ENCODE data around the gene PRR23C.
"Not testable (repeated sequence)": the region's sequence is repeated elsewhere in the genome, so short reads cannot be mapped to it uniquely, and the experiment has no call there.

Gene PRR23C

DNA sequence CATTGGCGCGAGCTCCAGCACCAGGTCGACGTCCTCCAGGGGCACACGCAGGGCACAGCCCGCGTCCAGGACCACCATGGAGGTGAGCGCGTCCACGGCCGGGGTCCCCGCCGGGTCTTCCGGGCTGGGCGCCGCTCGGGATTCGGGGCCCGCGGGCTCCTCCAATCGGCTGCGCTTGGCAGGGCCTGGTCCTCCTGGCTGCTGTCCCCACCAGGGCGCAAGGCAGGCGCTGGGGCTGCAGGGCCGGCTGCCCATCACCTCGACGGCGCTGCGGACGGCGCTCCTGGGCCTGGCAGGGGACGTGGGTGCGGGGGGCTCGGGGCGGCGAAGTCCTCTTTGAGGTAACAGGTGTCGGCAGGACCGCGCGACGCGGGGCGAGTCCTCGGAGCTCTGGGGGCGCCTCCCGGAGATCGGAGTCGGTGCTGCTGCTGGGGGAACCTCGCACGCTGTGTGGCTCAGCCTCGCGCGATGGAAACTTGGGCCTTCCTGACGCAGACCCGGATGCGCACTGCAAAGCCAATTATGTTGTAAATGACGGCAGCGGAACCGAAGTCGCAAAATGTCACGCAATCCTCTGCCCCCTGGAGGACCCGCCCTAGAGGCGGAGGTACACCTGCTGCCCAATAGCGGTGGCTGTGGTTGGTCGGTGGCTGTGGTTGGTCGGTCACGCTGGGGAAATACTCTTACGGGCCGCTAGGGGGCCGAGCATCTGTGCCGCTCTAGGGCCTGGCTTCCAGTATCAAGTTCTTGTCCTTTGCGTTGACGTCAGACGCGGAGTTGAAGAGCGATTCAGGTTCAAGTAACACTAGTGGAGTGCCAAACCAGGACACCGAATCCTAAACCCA lies at the start of gene PRR23C:
PRR23C (minus strand) TSS at position 527 of the 845 bp plus-strand sequence; CDS start at position 255, 272 bp downstream.
- DNase-seq (ENCODE audit: low read depth in 2 of 2, low spot score in 1 of 2): no peak

DNA sequence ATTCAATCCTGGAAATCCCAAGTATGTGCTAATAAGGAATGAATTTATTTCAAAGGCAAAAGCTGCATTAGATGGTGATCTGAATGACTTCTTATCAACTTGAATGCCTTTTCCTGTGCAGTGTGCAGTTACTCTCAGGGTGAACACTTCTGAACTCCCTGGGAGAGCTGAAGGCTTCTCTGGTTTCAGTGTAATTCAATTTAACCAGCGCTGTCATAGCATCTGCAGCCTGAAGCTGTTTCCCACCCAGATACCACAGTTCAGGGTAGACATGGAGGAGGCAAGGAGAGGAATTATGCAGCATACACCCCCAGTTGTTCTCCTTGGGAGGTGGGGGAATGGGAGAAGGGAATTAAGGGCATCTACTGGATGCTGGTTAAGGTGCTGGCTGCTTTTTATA lies 49.1 kb upstream of the PRR23C start:
- no peak for DNase-seq (ENCODE audit: low read depth in 2 of 2, low spot score in 1 of 2)

DNA sequence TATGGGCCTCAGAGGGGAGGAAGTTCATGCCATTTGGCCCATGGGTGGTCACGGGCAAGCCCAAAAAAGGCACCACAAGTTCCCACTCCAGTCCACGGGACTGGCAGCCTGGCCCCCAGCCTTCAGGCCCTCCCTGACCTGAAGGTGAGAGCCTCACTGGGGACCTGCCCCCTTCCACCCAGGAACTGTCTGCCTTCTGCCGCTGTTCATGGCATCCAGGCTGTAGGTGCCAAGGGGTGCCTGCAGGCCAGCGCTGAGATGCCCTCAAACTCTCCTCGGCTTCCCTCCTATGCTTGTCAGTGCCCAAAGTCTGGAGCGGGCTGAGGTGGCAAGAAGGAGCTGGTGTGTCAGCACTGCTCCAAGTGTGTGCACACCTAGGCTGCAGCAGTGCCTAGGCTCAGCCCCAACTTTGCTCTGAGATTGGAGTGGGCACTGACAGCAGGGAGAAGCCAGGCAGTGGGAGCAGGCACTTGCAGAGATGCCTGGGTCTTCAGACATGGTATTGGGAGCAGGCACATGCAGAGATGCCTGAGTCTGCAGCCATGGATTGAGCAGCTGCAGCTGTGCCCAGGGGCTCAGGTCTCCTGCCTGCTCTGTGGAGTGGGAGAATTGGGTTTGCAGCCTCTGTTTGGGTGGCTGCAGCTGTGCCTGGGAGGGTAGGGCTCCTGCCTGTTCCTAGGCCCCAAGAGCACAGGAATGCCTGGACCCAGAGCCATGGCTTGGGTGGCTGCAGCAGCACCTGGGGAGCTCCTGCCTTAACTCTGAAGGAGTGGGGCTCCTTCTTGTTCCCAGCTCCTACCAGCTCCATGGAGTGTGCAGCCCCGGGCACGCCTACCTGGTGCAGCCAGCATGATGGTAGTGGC lies 44.0 kb upstream of the PRR23C start:
- no peak for DNase-seq (ENCODE audit: low read depth in 2 of 2, low spot score in 1 of 2)

DNA sequence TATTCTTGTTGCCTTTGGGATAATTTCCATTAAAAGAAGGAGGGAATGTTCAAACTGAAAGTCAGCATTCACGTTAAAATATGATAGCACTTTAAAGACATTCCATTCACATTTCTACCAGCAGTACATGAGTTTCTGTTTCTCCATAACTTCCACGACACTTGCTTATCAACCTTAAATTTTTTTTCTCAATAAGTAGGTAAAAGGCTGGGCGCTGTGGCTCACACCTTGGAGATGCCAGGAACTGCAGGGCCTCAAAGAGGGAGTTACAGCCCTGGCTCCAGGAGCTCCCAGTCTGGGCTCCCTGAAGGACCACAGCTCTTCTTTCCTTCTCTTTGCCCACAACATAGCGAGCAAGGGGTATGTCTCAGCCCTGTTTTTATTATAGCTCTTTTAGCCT lies 42.9 kb upstream of the PRR23C start:
- DNase-seq (ENCODE audit: low read depth in 2 of 2, low spot score in 1 of 2): no peak

DNA sequence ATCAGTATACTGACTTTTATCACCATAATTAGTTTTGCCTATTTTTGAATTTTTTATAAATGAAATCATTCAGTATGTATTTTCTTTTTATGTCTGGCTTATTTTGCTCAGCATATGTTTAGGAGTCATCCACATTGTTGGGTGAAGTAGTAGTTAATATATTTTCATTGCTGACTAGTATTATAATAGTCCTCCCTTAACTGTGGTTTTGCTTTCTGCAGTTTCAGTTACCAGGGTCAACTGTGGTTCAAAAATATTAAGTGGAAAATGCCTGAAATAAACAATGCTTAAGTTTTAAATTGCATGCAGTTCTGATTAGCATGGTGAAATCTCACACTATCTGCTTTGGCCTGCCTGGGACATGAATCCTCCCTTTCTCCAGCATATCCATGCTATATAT lies 39.5 kb upstream of the PRR23C start:
- DNase-seq (ENCODE audit: low read depth in 2 of 2, low spot score in 1 of 2): no peak

DNA sequence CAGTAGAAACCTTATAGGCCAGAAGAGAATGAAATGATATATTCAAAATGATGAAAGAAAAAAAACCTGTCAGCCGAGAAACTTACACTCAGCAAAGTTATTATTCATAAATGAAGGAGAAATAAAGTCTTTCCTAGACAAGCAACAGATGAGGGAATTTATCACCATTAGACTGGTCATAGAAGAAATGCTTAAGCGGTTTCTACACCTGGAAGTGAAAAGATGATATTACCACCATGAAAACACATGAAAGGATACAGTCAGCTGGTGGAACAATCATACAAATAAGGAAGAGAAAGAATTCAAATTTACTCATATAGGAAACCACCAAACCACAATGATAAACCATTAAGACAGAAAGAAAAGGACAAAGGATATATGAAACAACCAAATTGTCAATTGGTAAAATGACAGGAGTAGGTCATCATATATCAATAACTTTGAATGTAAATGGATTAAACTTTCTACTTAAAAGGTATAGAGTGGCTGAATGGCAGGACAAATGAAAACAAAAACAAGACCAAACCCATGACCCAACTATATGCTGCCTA lies 29.9 kb upstream of the PRR23C start:
- no peak for DNase-seq (ENCODE audit: low read depth in 2 of 2, low spot score in 1 of 2)

DNA sequence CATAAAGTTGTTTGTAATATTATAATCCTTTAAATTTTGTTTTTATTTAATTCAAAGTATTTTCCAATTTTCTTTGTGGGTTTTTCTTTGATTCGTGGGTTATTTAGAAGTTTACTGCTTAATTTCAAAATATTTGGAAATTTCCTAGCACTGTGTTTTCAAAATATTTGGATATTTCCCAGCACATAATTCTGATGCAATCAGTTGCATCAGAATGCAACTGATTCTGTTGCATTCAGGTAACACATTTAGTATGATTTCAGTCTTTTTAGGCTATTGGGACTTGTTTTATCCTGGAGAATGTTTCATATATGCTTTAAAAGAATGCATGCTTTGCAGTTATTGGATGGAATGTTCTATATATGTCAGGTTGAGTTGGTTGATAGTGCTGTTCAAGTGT lies 18.2 kb upstream of the PRR23C start:
- DNase-seq (ENCODE audit: low read depth in 2 of 2, low spot score in 1 of 2): no peak

DNA sequence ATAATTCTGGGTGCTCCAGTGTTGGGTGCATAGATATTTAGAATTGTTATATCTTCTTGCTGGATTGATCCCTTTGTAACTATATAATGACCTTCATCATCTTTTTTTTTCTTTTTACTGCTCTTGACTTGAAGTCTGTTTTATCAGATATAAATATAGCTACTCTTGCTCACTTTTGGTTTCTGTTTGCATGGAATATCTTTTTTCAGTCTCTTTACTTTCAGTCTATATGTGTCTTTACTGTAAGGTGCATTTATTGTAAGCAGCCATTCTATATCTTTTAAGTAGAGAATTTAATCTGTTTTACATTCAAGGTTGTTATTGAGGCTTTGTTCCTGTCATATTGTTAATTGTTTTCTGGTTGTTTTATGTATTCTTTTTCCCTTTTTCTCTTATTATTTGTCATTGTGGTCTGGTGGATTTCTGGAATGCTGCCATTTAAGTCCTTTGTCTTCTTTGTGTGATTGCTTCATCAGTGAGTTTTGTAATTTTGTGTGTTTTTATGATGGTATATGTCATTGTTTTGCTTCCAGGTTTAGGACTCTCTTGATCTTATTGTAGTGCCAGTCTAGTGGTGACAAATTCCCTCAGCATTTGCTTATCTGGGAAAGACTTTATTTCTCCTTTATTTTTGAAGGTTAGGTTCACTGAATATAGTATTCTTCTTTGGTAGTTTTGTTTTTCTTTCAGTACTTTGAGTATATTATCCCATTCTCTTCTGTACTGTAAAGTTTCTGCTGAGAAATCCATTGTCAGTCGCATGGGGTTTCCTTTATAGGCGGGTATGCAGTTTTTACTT lies 8.3 kb upstream of the PRR23C start:
- DNase-seq (ENCODE audit: low read depth in 2 of 2, low spot score in 1 of 2): no peak

DNA sequence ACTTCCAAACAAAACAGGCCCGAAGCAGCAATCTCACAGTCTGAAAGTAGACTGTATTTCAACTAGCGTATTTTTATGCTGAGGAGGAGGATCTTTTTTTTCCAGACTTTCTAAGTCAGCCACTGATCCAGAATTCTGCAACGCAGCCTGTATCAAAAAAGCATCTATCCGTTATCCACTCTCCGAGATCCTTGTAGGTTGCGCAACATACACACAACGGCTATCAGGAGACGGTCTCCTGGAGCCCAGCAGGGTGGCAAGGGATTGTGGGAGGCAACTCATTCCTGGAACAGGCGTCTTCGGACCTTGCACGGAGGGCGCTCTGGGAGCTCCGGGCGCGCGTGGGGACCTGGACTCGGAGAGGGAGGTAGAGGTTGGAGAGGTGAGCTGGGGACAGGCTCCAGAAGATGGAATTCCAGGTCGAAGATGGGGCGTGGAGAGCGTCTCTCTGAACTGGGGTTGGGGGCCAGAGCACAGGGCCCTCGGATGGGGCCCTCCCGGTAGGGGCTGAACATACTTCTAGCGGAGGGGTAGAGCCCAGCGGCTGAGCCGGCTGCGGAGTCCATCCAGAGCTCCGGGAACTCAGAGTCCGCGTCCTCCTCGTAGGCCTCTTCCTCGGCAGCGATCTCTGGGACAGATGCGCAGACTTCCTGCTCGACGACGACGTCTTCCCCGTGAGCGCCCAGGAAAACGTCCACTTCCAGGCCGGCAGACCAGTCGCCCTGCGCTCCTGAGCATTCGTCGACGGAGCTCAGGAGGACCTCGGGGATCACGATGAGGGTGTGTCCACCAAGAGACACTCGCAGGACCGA lies 932 bp downstream of the PRR23C start:
- no peak for DNase-seq (ENCODE audit: low read depth in 2 of 2, low spot score in 1 of 2)

DNA sequence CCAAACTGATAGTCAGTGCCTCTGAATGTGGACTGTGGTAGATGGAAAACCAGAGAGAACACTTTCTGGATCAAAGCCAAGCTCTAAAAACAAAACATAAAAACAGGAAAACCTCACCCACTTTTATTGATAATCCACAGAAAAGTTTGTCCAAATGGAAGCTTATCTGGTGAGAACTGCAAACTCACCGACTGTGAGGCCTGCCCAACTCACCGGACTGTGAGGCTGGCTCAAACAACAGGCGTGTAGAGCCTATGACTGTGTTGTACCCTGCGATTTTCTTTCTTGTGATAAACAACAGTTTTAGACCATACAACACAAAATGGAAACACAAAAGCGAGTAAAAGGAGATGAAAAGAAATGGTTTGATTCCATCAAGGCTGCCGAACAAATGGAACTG lies 7.2 kb downstream of the PRR23C start:
- DNase-seq (ENCODE audit: low read depth in 2 of 2, low spot score in 1 of 2): no peak

DNA sequence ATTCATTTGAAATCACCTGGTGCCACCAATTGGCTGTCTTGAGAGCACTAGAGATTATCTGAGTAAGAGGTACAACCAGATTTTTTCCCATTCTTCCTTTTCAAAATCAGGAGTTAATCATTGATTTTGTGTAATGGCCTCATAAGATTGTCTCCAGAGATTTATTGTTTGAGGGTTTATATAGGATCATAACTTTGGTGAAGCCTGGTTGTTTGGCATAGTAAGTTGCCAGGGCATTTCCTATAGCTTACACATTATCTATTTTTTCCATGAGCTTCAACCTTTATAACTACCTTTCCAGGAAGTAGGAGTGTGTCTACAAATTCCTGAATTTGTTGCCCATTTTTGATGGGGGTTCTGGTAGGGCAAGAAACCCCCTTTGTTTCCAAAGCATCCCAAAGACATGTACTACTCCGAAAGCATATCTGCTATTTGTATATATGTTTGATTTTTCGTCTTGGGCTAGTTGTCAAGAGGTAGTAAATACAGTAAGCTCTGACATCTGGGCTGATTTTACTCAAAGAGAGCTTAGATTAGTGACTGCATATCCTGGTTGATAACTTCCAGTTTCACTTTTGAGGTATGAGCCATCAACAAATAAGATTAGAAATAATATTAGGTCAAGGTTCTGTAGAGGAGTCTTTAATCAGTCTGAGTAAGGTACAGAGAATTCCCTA lies 12.2 kb downstream of the PRR23C start:
- no peak for DNase-seq (ENCODE audit: low read depth in 2 of 2, low spot score in 1 of 2)

DNA sequence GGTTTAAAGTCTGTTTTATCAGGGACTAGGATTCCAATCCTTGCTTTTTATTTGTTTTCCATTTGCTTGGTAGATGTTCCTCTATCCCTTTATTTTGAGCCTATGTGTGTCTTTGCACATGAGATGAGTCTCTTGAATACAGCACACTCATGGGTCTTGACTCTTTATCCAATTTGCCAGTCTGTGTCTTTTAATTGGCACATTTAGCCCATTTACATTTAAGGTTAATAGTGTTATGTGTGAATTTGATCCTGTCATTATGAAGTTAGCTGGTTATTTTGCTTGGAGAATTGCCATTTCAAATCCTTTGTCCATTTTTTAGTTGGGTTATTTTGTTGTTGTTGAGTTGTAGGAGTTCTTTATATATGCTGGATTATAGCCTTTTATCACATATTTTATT lies 14.1 kb downstream of the PRR23C start:
- not testable (repeated sequence) for DNase-seq (ENCODE audit: low read depth in 2 of 2, low spot score in 1 of 2)

DNA sequence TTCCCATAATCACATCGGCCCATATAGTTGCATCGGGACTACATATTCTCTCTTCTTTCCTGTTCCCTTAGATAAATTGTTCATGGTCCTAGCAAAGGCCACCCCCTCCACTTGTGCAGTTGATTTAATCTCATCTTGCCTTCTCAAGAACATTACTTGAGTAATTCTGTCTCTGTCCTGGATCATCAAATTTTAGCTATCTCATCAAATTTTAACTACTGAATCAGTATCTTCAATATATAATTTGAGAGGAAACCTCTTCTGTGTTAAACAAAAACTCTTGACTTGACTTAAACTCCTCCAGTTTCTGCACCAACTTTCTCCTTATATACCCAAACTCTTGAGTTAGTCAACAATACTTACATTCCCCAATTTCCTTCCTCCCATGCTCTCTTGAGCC lies 19.7 kb downstream of the PRR23C start:
- no peak for DNase-seq (ENCODE audit: low read depth in 2 of 2, low spot score in 1 of 2)

DNA sequence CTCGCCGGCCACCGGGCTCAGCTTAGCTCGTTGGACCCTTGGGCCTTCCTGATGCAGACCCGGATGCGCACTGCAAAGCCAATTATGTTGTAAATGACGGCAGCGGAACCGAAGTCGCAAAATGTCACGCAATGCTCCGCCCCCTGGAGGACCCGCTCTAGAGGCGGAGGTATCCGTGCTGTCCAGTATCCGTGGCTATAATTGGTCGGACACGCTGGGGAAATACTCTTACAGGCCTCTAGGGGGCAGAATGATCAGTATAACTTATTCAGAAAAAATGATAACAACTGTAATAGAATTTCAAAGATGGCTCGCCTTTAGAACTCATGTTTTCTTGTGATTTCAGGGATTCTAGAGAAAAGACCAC lies 23.8 kb downstream of the PRR23C start, which contains the start of gene PRR23B:
PRR23B (minus strand) TSS at position 59 of the 367 bp plus-strand sequence. CDS start 265 bp downstream, outside the sequence.
- no peak for DNase-seq (ENCODE audit: low read depth in 2 of 2, low spot score in 1 of 2)

DNA sequence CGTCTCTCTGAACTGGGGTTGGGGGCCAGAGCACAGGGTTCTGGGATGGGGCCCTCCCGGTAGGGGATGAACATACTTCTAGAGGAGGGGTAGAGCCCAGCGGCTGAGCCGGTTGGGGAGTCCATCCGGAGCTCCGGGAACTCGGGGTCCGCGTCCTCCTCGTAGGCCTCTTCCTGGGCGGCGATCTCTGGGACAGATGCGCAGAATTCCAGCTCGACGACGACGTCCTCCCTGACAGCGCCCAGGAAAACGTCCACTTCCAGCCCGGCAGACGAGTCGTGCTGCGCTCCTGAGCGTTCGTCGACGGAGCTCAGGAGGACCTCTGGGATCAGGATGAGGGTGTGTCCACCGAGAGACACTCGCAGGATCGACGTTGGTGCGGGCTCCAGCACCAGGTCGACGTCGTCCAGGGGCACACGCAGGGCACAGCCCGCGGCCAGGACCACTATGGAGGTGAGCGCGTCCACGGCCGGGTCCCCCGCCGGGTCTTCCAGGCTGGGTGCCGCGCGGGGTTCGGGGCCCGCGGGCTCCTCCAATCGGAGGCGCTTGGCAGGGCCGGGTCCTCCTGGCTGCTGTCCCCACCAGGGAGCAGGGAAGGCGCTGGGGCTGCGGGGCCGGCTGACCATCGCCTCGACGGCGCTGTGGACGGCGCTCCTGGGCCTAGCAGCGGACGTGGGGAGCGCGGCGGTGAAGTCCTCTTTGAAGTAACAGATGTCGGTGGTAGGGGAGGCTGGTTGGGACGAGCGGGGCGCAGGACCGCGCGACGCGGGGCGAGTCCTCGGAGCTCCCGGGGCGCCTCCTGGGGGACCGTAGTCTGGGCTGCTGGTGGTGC lies 24.4 kb downstream of the PRR23C start:
- DNase-seq (ENCODE audit: low read depth in 2 of 2, low spot score in 1 of 2): no peak

DNA sequence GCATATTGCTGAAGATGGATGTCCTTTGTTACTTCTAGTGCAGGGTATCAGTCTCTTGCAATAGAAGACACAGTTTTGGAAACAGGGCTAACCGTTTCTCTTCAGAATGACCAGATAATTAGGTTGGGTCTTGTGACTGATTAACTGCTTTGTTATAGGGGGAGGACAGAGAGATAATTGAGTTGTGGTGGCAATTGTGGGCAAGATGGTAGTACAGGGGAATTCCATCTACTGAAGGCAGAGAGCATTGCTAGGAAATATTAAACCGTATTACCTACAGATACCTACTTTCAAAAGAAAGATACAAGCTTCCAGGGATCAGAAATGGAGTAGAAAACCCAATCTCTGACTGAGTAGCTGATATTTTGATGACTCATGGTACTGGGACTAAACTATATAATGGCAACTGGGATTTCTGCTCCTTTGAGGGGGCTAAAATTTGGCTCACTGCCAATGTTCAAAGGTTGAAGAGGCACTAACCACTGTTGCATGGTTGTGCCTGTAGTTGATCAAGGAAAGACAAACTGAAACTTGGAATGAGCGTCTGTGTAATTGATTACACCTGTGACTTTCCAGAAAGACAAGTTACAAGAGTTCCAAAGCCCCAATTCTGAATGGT lies 28.2 kb downstream of the PRR23C start:
- no peak for DNase-seq (ENCODE audit: low read depth in 2 of 2, low spot score in 1 of 2)

DNA sequence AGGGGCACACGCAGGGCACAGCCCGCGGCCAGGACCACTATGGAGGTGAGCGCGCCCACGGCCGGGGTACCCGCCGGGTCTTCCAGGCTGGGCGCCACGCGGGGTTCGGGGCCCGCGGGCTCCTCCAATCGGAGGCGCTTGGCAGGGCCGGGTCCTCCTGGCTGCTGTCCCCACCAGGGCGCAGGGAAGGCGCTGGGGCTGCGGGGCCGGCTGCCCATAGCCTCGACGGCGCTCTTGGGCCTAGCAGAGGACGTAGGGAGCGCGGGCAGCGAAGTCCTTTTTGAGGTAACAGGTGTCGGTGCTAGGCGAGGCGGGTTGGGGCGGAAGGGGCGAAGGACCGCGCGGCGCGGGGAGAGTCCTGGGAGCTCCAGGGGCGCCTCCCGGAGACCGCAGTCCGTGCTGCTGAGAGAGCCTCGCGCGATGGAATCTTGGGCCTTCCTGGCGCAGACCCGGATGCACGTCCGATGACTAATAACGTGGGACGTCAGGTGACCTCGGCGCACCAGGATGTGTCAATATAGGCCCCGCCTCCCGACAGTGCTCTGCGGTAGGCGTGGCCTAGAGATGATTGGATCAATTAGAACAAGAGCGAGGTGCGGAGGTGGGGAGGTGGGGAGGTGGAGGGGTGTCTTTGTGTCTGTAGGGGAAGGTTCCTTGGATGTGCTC lies 38.5 kb downstream of the PRR23C start, which contains the start of gene PRR23A:
PRR23A (minus strand) TSS at position 218 of the 666 bp plus-strand sequence; CDS start at position 218, 0 bp downstream.
- DNase-seq (ENCODE audit: low read depth in 2 of 2, low spot score in 1 of 2): no peak
